Left ventricle myocardium superior (tissue), 1 donor: ENCODE data around the gene PARP6. TPM values are rescaled to one million over a fixed set of nuclear protein-coding genes. Genes with fewer than 3 reads are reported as not detected.

Experiments
- ATAC-seq: fragments of 200-7000 bp; cut with Tn5 transposase; one replicate; pipeline ENCODE4 v1.9.1; 2020; ENCODE audit warnings: mild to moderate bottlenecking, moderate library complexity
- DNase-seq: peaks from one replicate; pipeline ENCODE4 v3.0.0-alpha.2; 2020
- intact Hi-C: fragments of 100-400 bp; cut with micrococcal nuclease; formaldehyde crosslinking; loops from one replicate; pipeline ENCODE4 v1.11.0; 2022
- total RNA-seq: library from RNA; stranded (reverse); fragmentation: NEBNext Ultra II Directional; extraction: Animal tissue kit (Norgen Biotek cat#: 25700); gene quantifications from one replicate; pipeline ENCODE4 v1.2.1, GENCODE V29; 2021
- donor health status: DM: no; HTN: yes; CAD: no; lungs with severe emphysema.

PARP6 gene
- total RNA-seq, 1 donor from 2014 or later, result 49.6 TPM

GRCh38 chr15:72236381-72237003, 35.9 kb downstream of the PARP6 start:
- intact Hi-C loops, result no loop called here
- no peak for ATAC-seq
- no peak for DNase-seq

GRCh38 chr15:72235298-72235697, 37.1 kb downstream of the PARP6 start:
- DNase-seq, result no peak
- intact Hi-C loops, result no loop called here
- no peak for ATAC-seq

- DNase-seq (no peak), ATAC-seq (no peak)
- intact Hi-C loops, result no loop called here
Observed at GRCh38 chr15:72233769-72234168, 38.6 kb downstream of the PARP6 start.

- intact Hi-C loops, result no loop called here
- DNase-seq (peak; percentile 45), ATAC-seq (peak; percentile 5)
Observed at GRCh38 chr15:72231833-72232478, 40.4 kb downstream of the PARP6 start.

- DNase-seq, result peak; percentile 98
- intact Hi-C loops, result no loop called here
Observed at GRCh38 chr15:72231066-72231832, 41.1 kb downstream of the PARP6 start, which contains the start of gene PKM. Gene PKM, minus strand, starts transcription at chr15:72231190. Its CDS starts 12,093 bp downstream, at chr15:72219097.

GRCh38 chr15:72230197-72231065, 41.9 kb downstream of the PARP6 start:
- intact Hi-C loops, result no loop called here
- DNase-seq (peak; percentile 95), ATAC-seq (peak; percentile 85)

More at GRCh38 chr15:72231066-72231832, 41.1 kb downstream of the PARP6 start, which contains the start of gene PKM:
- ATAC-seq, result peak; percentile 91

- intact Hi-C loops, result no loop called here
- DNase-seq (no peak), ATAC-seq (no peak)
Observed at GRCh38 chr15:72229947-72230196, 42.5 kb downstream of the PARP6 start.

- ATAC-seq, result no peak
- intact Hi-C loops, result no loop called here
- no peak for DNase-seq
Observed at GRCh38 chr15:72229076-72229946, 43.0 kb downstream of the PARP6 start.

- intact Hi-C loops, result no loop called here
- no peak for ATAC-seq
- no peak for DNase-seq
Observed at GRCh38 chr15:72227720-72228119, 44.6 kb downstream of the PARP6 start.

GRCh38 chr15:72227192-72227586, 45.2 kb downstream of the PARP6 start:
- no peak for DNase-seq
- intact Hi-C loops, result no loop called here
- no peak for ATAC-seq

GRCh38 chr15:72223278-72223677, 49.1 kb downstream of the PARP6 start:
- intact Hi-C loops, result no loop called here
- ATAC-seq, result no peak
- no peak for DNase-seq

GRCh38 chr15:72222393-72222792, 50.0 kb downstream of the PARP6 start:
- intact Hi-C loops, result no loop called here
- DNase-seq (peak; percentile 68), ATAC-seq (peak; percentile 80)

GRCh38 chr15:72220687-72221086, 51.7 kb downstream of the PARP6 start:
- DNase-seq (no peak), ATAC-seq (no peak)
- intact Hi-C loops, result no loop called here

- DNase-seq (no peak), ATAC-seq (no peak)
- intact Hi-C loops, result no loop called here
Observed at GRCh38 chr15:72217216-72217615, 55.1 kb downstream of the PARP6 start.

GRCh38 chr15:72216079-72216478, 56.3 kb downstream of the PARP6 start:
- intact Hi-C loops, result no loop called here
- DNase-seq, result no peak
- ATAC-seq, result no peak

- DNase-seq, result no peak
- intact Hi-C loops, result no loop called here
- ATAC-seq, result no peak
Observed at GRCh38 chr15:72207558-72208085, 64.7 kb downstream of the PARP6 start.

GRCh38 chr15:72206677-72207000, 65.7 kb downstream of the PARP6 start:
- intact Hi-C loops, result no loop called here
- DNase-seq (no peak), ATAC-seq (no peak)

GRCh38 chr15:72205896-72206676, 66.3 kb downstream of the PARP6 start:
- ATAC-seq, result no peak
- DNase-seq, result no peak
- intact Hi-C loops, result no loop called here
